ENCODE results near the gene TICAM2.

The TICAM2 gene

GRCh38 chr5:115575167-115576070 is 26.9 kb downstream of the TICAM2 start:
- H4K91ac ChIP-seq (ENCODE audit: low read depth, low read length, poor library complexity), result no peak overlapping the region
- no peak overlapping the region for H2AK5ac ChIP-seq (ENCODE audit: low read depth, low read length)
- H3K14ac ChIP-seq (ENCODE audit: low read length), result no peak overlapping the region
- H3K27me3 ChIP-seq (ENCODE audit: control insufficient read depth in 3 of 3, insufficient read depth in 3 of 3, low read depth in 1 of 3, low read length in 3 of 3), result no peaks in the 10 kb centered on the region
- no peak overlapping the region for H3K9ac ChIP-seq (ENCODE audit: low read depth, low read length, poor library complexity)
- no peaks in the 10 kb centered on the region for H3K36me3 ChIP-seq (replicated peaks in 1 of 2; ENCODE audit: control insufficient read depth in 2 of 2, insufficient read depth in 2 of 2, low read length in 2 of 2)
- H3K4ac ChIP-seq (ENCODE audit: low read length), result no peak overlapping the region
- no CpG with 5 or more reads among the region's 5 CpGs for WGBS, 2 donors (ENCODE audit: extremely low coverage in 2 of 2, insufficient read length in 2 of 2, insufficient replicate concordance in 1 of 2)
- H3K4me3 ChIP-seq (ENCODE audit: low read length in 2 of 2), result no peak overlapping the region
- H2AFZ ChIP-seq (ENCODE audit: low read length), result peak overlapping the region; percentile 29
- H3K18ac ChIP-seq (ENCODE audit: low read length), result no peak overlapping the region
- H3K23ac ChIP-seq (ENCODE audit: low read depth, low read length, poor library complexity), result no peak overlapping the region
- peaks cover 4 to 12% of the 10 kb centered on the region in 2 donors for H3K4me1 ChIP-seq (ENCODE audit: control insufficient read depth in 2 of 2, insufficient read depth in 1 of 2, low read depth in 1 of 2, low read length in 2 of 2)
- no peak overlapping the region for H3K4me2 ChIP-seq (ENCODE audit: insufficient read depth, low read length, poor library complexity, severe bottlenecking)
- peaks cover 0 to 1% of the 10 kb centered on the region in 2 donors for H3K9me3 ChIP-seq (replicated peaks in 1 of 2; ENCODE audit: control insufficient read depth in 2 of 2, insufficient read depth in 1 of 2, low read depth in 1 of 2, low read length in 2 of 2)
- H2BK15ac ChIP-seq (ENCODE audit: low read length), result no peak overlapping the region
- H2BK5ac ChIP-seq (ENCODE audit: low read length), result no peak overlapping the region
- H3K79me1 ChIP-seq (ENCODE audit: low read depth, low read length), result no peaks in the 10 kb centered on the region
- no peak overlapping the region for H2BK120ac ChIP-seq (ENCODE audit: low read depth, low read length)
- DNase-seq (ENCODE audit: low spot score), result no peak
- H4K8ac ChIP-seq (ENCODE audit: low read depth, low read length), result no peak overlapping the region
- H2BK12ac ChIP-seq (ENCODE audit: low read length), result no peak overlapping the region
- no peak overlapping the region for H3K27ac ChIP-seq (replicated peaks; ENCODE audit: low read length)

- no peak overlapping the region for H3K9ac ChIP-seq (ENCODE audit: low read depth, low read length, poor library complexity)
- H3K27ac ChIP-seq (replicated peaks; ENCODE audit: low read length), result no peak overlapping the region
- no peaks in the 10 kb centered on the region for H3K36me3 ChIP-seq (replicated peaks in 1 of 2; ENCODE audit: control insufficient read depth in 2 of 2, insufficient read depth in 2 of 2, low read length in 2 of 2)
- no peak overlapping the region for H4K8ac ChIP-seq (ENCODE audit: low read depth, low read length)
- no peak overlapping the region for H2BK120ac ChIP-seq (ENCODE audit: low read depth, low read length)
- H3K4me1 ChIP-seq (ENCODE audit: control insufficient read depth in 2 of 2, insufficient read depth in 1 of 2, low read depth in 1 of 2, low read length in 2 of 2), result peaks cover 3 to 12% of the 10 kb centered on the region in 2 donors
- H3K79me1 ChIP-seq (ENCODE audit: low read depth, low read length), result no peaks in the 10 kb centered on the region
- peaks cover 0 to 1% of the 10 kb centered on the region in 2 donors for H3K9me3 ChIP-seq (replicated peaks in 1 of 2; ENCODE audit: control insufficient read depth in 2 of 2, insufficient read depth in 1 of 2, low read depth in 1 of 2, low read length in 2 of 2)
- H3K4me2 ChIP-seq (ENCODE audit: insufficient read depth, low read length, poor library complexity, severe bottlenecking), result no peak overlapping the region
- no peak overlapping the region for H4K91ac ChIP-seq (ENCODE audit: low read depth, low read length, poor library complexity)
- no peak overlapping the region for H2BK12ac ChIP-seq (ENCODE audit: low read length)
- H3K4ac ChIP-seq (ENCODE audit: low read length), result no peak overlapping the region
- no peaks in the 10 kb centered on the region for H3K27me3 ChIP-seq (ENCODE audit: control insufficient read depth in 3 of 3, insufficient read depth in 3 of 3, low read depth in 1 of 3, low read length in 3 of 3)
- no CpG with 5 or more reads among the region's 2 CpGs for WGBS, 2 donors (ENCODE audit: extremely low coverage in 2 of 2, insufficient read length in 2 of 2, insufficient replicate concordance in 1 of 2)
- no peak overlapping the region for H2BK15ac ChIP-seq (ENCODE audit: low read length)
- H2AFZ ChIP-seq (ENCODE audit: low read length), result no peak overlapping the region
- H3K18ac ChIP-seq (ENCODE audit: low read length), result no peak overlapping the region
- H3K14ac ChIP-seq (ENCODE audit: low read length), result no peak overlapping the region
- H3K23ac ChIP-seq (ENCODE audit: low read depth, low read length, poor library complexity), result no peak overlapping the region
- no peak overlapping the region for H3K4me3 ChIP-seq (ENCODE audit: low read length in 2 of 2)
- no peak for DNase-seq (ENCODE audit: low spot score)
- H2AK5ac ChIP-seq (ENCODE audit: low read depth, low read length), result no peak overlapping the region
- no peak overlapping the region for H2BK5ac ChIP-seq (ENCODE audit: low read length)
Measured at GRCh38 chr5:115573133-115573532, 29.1 kb downstream of the TICAM2 start.

- H2BK12ac ChIP-seq (ENCODE audit: low read length), result no peak overlapping the region
- H2AFZ ChIP-seq (ENCODE audit: low read length), result peak overlapping the region; percentile 66
- H3K9ac ChIP-seq (ENCODE audit: low read depth, low read length, poor library complexity), result no peak overlapping the region
- no peaks in the 10 kb centered on the region for H3K79me1 ChIP-seq (ENCODE audit: low read depth, low read length)
- H3K27ac ChIP-seq (replicated peaks; ENCODE audit: low read length), result peak overlapping the region; percentile 29
- peak; percentile 30 for DNase-seq (ENCODE audit: low spot score)
- no peaks in the 10 kb centered on the region for H3K36me3 ChIP-seq (replicated peaks in 1 of 2; ENCODE audit: control insufficient read depth in 2 of 2, insufficient read depth in 2 of 2, low read length in 2 of 2)
- no peak overlapping the region for H3K4ac ChIP-seq (ENCODE audit: low read length)
- no peak overlapping the region for H3K4me2 ChIP-seq (ENCODE audit: insufficient read depth, low read length, poor library complexity, severe bottlenecking)
- H3K9me3 ChIP-seq (replicated peaks in 1 of 2; ENCODE audit: control insufficient read depth in 2 of 2, insufficient read depth in 1 of 2, low read depth in 1 of 2, low read length in 2 of 2), result no peaks in the 10 kb centered on the region
- no peak overlapping the region for H2BK120ac ChIP-seq (ENCODE audit: low read depth, low read length)
- peaks cover 3 to 12% of the 10 kb centered on the region in 2 donors for H3K4me1 ChIP-seq (ENCODE audit: control insufficient read depth in 2 of 2, insufficient read depth in 1 of 2, low read depth in 1 of 2, low read length in 2 of 2)
- H2BK5ac ChIP-seq (ENCODE audit: low read length), result no peak overlapping the region
- no peak overlapping the region for H3K23ac ChIP-seq (ENCODE audit: low read depth, low read length, poor library complexity)
- no CpG with 5 or more reads among the region's 5 CpGs for WGBS, 2 donors (ENCODE audit: extremely low coverage in 2 of 2, insufficient read length in 2 of 2, insufficient replicate concordance in 1 of 2)
- H4K91ac ChIP-seq (ENCODE audit: low read depth, low read length, poor library complexity), result no peak overlapping the region
- no peak overlapping the region for H3K18ac ChIP-seq (ENCODE audit: low read length)
- H2AK5ac ChIP-seq (ENCODE audit: low read depth, low read length), result no peak overlapping the region
- H3K4me3 ChIP-seq (ENCODE audit: low read length in 2 of 2), result no peak overlapping the region
- no peaks in the 10 kb centered on the region for H3K27me3 ChIP-seq (ENCODE audit: control insufficient read depth in 3 of 3, insufficient read depth in 3 of 3, low read depth in 1 of 3, low read length in 3 of 3)
- H3K14ac ChIP-seq (ENCODE audit: low read length), result no peak overlapping the region
- no peak overlapping the region for H4K8ac ChIP-seq (ENCODE audit: low read depth, low read length)
- H2BK15ac ChIP-seq (ENCODE audit: low read length), result no peak overlapping the region
Measured at GRCh38 chr5:115571441-115571878, 30.8 kb downstream of the TICAM2 start.

GRCh38 chr5:115568668-115569067 is 33.6 kb downstream of the TICAM2 start:
- no peak overlapping the region for H3K23ac ChIP-seq (ENCODE audit: low read depth, low read length, poor library complexity)
- peaks cover 3 to 10% of the 10 kb centered on the region in 2 donors for H3K4me1 ChIP-seq (ENCODE audit: control insufficient read depth in 2 of 2, insufficient read depth in 1 of 2, low read depth in 1 of 2, low read length in 2 of 2)
- H3K14ac ChIP-seq (ENCODE audit: low read length), result no peak overlapping the region
- H3K4me3 ChIP-seq (ENCODE audit: low read length in 2 of 2), result no peak overlapping the region
- H2AFZ ChIP-seq (ENCODE audit: low read length), result no peak overlapping the region
- H2AK5ac ChIP-seq (ENCODE audit: low read depth, low read length), result no peak overlapping the region
- H3K27ac ChIP-seq (replicated peaks; ENCODE audit: low read length), result no peak overlapping the region
- no peaks in the 10 kb centered on the region for H3K27me3 ChIP-seq (ENCODE audit: control insufficient read depth in 3 of 3, insufficient read depth in 3 of 3, low read depth in 1 of 3, low read length in 3 of 3)
- DNase-seq (ENCODE audit: low spot score), result no peak
- H2BK15ac ChIP-seq (ENCODE audit: low read length), result no peak overlapping the region
- no peaks in the 10 kb centered on the region for H3K9me3 ChIP-seq (replicated peaks in 1 of 2; ENCODE audit: control insufficient read depth in 2 of 2, insufficient read depth in 1 of 2, low read depth in 1 of 2, low read length in 2 of 2)
- no peak overlapping the region for H2BK12ac ChIP-seq (ENCODE audit: low read length)
- no peak overlapping the region for H2BK120ac ChIP-seq (ENCODE audit: low read depth, low read length)
- no peak overlapping the region for H3K4me2 ChIP-seq (ENCODE audit: insufficient read depth, low read length, poor library complexity, severe bottlenecking)
- no peak overlapping the region for H2BK5ac ChIP-seq (ENCODE audit: low read length)
- H3K36me3 ChIP-seq (replicated peaks in 1 of 2; ENCODE audit: control insufficient read depth in 2 of 2, insufficient read depth in 2 of 2, low read length in 2 of 2), result no peaks in the 10 kb centered on the region
- no CpG with 5 or more reads among the region's 1 CpG for WGBS, 2 donors (ENCODE audit: extremely low coverage in 2 of 2, insufficient read length in 2 of 2, insufficient replicate concordance in 1 of 2)
- H3K9ac ChIP-seq (ENCODE audit: low read depth, low read length, poor library complexity), result no peak overlapping the region
- H3K18ac ChIP-seq (ENCODE audit: low read length), result no peak overlapping the region
- no peak overlapping the region for H4K8ac ChIP-seq (ENCODE audit: low read depth, low read length)
- no peak overlapping the region for H4K91ac ChIP-seq (ENCODE audit: low read depth, low read length, poor library complexity)
- no peak overlapping the region for H3K4ac ChIP-seq (ENCODE audit: low read length)
- no peaks in the 10 kb centered on the region for H3K79me1 ChIP-seq (ENCODE audit: low read depth, low read length)
